K562 (cell line): ENCODE results near the gene TAX1BP1. TPM values are rescaled to one million over a fixed set of nuclear protein-coding genes. Genes with fewer than 3 reads are reported as not detected.

Experiments
- ARID1B ChIP-seq: fragments of 450-650 bp; IDR thresholded peaks from 2 replicates; pipeline ENCODE4 v1.6.1; 2016; ENCODE audit warnings: antibody characterized with exemption, mild to moderate bottlenecking, inconsistent platforms
- BHLHE40 ChIP-seq: IDR thresholded peaks from 2 replicates; pipeline ENCODE4 v1.6.1; 2011; ENCODE audit warnings: low read length, improper control_type of control experiment
- CC2D1A ChIP-seq: fragments of 450-650 bp; IDR thresholded peaks from 2 replicates; pipeline ENCODE4 v1.6.1; 2017; ENCODE audit warnings: mild to moderate bottlenecking
- ELF4 ChIP-seq: fragments of 450-650 bp; formaldehyde crosslinking; IDR thresholded peaks from 2 replicates; pipeline ENCODE4 v1.4.0; 2022; ENCODE audit warnings: missing genetic modification characterization
- EP400 ChIP-seq: fragments of 450-650 bp; IDR thresholded peaks from 2 replicates; pipeline ENCODE4 v1.6.1; 2017; ENCODE audit warnings: antibody characterized with exemption, mild to moderate bottlenecking, moderate library complexity
- GTF2A2 ChIP-seq: IDR thresholded peaks from 2 replicates; pipeline ENCODE4 v1.6.1; 2016; ENCODE audit warnings: mild to moderate bottlenecking, missing genetic modification characterization, missing compliant biosample characterization
- HNRNPUL1 ChIP-seq: fragments of 200-400 bp; formaldehyde crosslinking; IDR thresholded peaks from 2 replicates; pipeline ENCODE4 v1.6.1; 2017; ENCODE audit warnings: low read length
- MAFK ChIP-seq: IDR thresholded peaks from 2 replicates; pipeline ENCODE4 v1.6.1; 2011; ENCODE audit warnings: low read length, improper control_type of control experiment
- MAZ ChIP-seq, 2 experiments: fragments of 450-650 bp in 1 of 2; sonication (generic) in 1 of 2; formaldehyde crosslinking; IDR thresholded peaks in 1 of 2; conservative IDR thresholded peaks in 1 of 2; 2 replicates each; pipeline versions ENCODE4 v1.4.0 to v1.5.0; 2020; ENCODE audit warnings: mild to moderate bottlenecking in 1 of 2, missing genetic modification reagents in 1 of 2
- NFE2 ChIP-seq: IDR thresholded peaks from 2 replicates; pipeline ENCODE4 v1.6.1; 2014; ENCODE audit warnings: antibody characterized with exemption, low read depth
- PHF8 ChIP-seq: fragments of 200-600 bp; sonication (generic); IDR thresholded peaks from 2 replicates; pipeline ENCODE4 v1.6.1; 2012; ENCODE audit warnings: mixed run types, mild to moderate bottlenecking, inconsistent platforms, low read length, moderate library complexity, borderline replicate concordance
- PTTG1 ChIP-seq: fragments of 450-650 bp; IDR thresholded peaks from 2 replicates; pipeline ENCODE4 v1.6.1; 2016; ENCODE audit warnings: low read depth, mild to moderate bottlenecking, missing genetic modification characterization, missing compliant biosample characterization
- RCOR1 ChIP-seq, 2 experiments: IDR thresholded peaks; 2 replicates each; pipeline ENCODE4 v1.6.1; 2012; ENCODE audit warnings: low read depth in 2 of 2, low read length in 2 of 2, borderline replicate concordance in 1 of 2, improper control_type of control experiment in 1 of 2
- SMC3 ChIP-seq: conservative IDR thresholded peaks from 2 replicates; pipeline ENCODE4 v1.6.1; 2011; ENCODE audit warnings: low read depth, low read length, improper control_type of control experiment; ENCODE audit not compliant: insufficient read depth
- ZNF224 ChIP-seq: sonication (generic); formaldehyde crosslinking; IDR thresholded peaks from 2 replicates; pipeline ENCODE4 v1.8.0; 2022; ENCODE audit warnings: mild to moderate bottlenecking, missing genetic modification reagents
- ZNF316 ChIP-seq: fragments of 450-650 bp; IDR thresholded peaks from 2 replicates; pipeline ENCODE4 v1.6.1; 2016
- polyA plus RNA-seq, 8 experiments: library from polyadenylated mRNA; depleted of rRNA in 4 of 8; stranded (reverse) in 5 of 8; unstranded in 3 of 8; fragments of >200 nt; fragmentation: Nextera tagmentation in 2 of 8; fragmentation: Illumina TruSeq in 1 of 8; extraction: Ambion mirVana in 2 of 8; extraction: Trizol in 1 of 8; gene quantifications; 2 replicates each; pipeline versions ENCODE4 v1.2.1 to v1.2.3, GENCODE V29; 2011 to 2014; ENCODE audit warnings: inconsistent platforms in 1 of 8, missing spikeins in 1 of 8
- total RNA-seq, 7 experiments: library from RNA; depleted of rRNA in 6 of 7; stranded (reverse); fragments of >200 nt in 6 of 7; fragmentation: Illumina TruSeq in 2 of 7; extraction: Trizol in 2 of 7; gene quantifications; 2 replicates each; pipeline versions ENCODE4 v1.2.1 to v1.2.3, GENCODE V29; 2011 to 2021; ENCODE audit warnings: low replicate concordance in 1 of 7
- TF ChIP-seq, protein P1 (sequence below): fragments of 250-450 bp; sonication (Bioruptor Pico); IDR thresholded peaks from 2 replicates; pipeline ENCODE4 v1.8.0; 2021; ENCODE audit warnings: mild to moderate bottlenecking, moderate library complexity
- TF ChIP-seq, protein P2 (sequence below): IDR thresholded peaks from 2 replicates; pipeline ENCODE4 v1.6.1; 2012; ENCODE audit warnings: low read depth, low read length, improper control_type of control experiment, borderline replicate concordance
- TF ChIP-seq, protein P3 (sequence below): fragments of 250-450 bp; sonication (Bioruptor Pico); IDR thresholded peaks from 2 replicates; pipeline ENCODE4 v1.5.0; 2022; ENCODE audit warnings: mild to moderate bottlenecking
- TF ChIP-seq, protein P4 (sequence below): fragments of 450-650 bp; conservative IDR thresholded peaks from 2 replicates; pipeline ENCODE4 v1.6.1; 2016; ENCODE audit warnings: missing genetic modification characterization, low read depth, mild to moderate bottlenecking, control low read depth, missing compliant biosample characterization

Gene TAX1BP1
- total and polyA plus RNA-seq, 9 of the 15 experiments (the other 6 are each of a cell fraction or from before 2014, with no cell fraction given) = 49.0 to 119 (median 75.9) TPM

DNA sequence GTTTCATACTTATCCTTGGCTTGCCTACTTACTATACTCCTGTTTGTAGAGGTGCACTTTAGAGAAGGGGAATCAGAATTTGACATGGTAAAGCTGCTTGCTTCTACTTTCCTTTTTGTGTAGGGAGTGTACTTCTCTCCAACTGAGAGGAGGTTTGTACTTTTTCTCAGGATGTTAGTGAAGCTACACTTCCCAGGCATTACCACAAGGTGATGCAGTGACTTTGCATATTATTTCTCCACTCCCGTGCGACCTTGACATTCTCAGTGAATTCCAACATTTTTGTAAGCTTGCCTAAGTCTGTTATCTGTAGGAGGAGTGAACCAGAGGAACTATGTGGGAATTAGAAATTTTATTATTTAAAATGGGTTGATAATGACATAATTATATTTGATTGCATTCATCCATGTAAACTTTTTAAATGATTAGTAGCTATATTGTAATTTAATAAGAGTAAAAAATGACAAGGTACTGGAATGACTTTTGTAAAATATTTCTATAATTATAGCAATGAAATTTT lies 5.2 kb downstream of the TAX1BP1 start (continued):
- TF ChIP-seq ARID1B = peak; percentile 37
- TF ChIP-seq SMC3 = 0 out of 2 replicates have a peak, but pooled peaks have one; percentile 38
- peak; percentile 89 for TF ChIP-seq ZNF316
- no peak for TF ChIP-seq GTF2A2 (tag)
- peak; percentile 71 for TF ChIP-seq MAFK
- TF ChIP-seq RCOR1 (IDR thresholded peaks at IDR 0.05; ENCODE audit: borderline replicate concordance in 1 of 2, low read depth in 2 of 2, low read length in 2 of 2) = peak in 1 of 2 experiments; percentile 57; a peak in 1 of 4 replicates
- TF ChIP-seq ELF4 (CRISPR knock-in tag) = no peak
- TF ChIP-seq, protein P1, sequence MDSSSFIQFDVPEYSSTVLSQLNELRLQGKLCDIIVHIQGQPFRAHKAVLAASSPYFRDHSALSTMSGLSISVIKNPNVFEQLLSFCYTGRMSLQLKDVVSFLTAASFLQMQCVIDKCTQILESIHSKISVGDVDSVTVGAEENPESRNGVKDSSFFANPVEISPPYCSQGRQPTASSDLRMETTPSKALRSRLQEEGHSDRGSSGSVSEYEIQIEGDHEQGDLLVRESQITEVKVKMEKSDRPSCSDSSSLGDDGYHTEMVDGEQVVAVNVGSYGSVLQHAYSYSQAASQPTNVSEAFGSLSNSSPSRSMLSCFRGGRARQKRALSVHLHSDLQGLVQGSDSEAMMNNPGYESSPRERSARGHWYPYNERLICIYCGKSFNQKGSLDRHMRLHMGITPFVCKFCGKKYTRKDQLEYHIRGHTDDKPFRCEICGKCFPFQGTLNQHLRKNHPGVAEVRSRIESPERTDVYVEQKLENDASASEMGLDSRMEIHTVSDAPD (CRISPR knock-in tag) = no peak
- peak in 1 of 2 experiments; percentile 37; a peak in 1 of 4 replicates for TF ChIP-seq MAZ (CRISPR knock-in tag; conservative IDR thresholded peaks at IDR 0.05 in 1 of 2, IDR thresholded peaks at IDR 0.05 in 1 of 2)
- TF ChIP-seq EP400 = peak; percentile 24
- no peak for TF ChIP-seq PHF8
- TF ChIP-seq, protein P2, sequence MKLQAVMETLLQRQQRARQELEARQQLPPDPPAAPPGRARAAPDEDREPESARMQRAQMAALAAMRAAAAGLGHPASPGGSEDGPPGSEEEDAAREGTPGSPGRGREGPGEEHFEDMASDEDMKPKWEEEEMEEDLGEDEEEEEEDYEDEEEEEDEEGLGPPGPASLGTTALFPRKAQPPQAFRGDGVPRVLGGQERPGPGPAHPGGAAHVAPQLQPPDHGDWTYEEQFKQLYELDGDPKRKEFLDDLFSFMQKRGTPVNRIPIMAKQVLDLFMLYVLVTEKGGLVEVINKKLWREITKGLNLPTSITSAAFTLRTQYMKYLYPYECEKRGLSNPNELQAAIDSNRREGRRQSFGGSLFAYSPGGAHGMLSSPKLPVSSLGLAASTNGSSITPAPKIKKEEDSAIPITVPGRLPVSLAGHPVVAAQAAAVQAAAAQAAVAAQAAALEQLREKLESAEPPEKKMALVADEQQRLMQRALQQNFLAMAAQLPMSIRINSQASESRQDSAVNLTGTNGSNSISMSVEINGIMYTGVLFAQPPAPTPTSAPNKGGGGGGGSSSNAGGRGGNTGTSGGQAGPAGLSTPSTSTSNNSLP = peak; percentile 78; the same call in 1 of the 2 replicates
- 0 out of 2 replicates have a peak, but pooled peaks have one; percentile 36 for TF ChIP-seq CC2D1A
- TF ChIP-seq BHLHE40 = peak; percentile 83
- TF ChIP-seq, protein P3, sequence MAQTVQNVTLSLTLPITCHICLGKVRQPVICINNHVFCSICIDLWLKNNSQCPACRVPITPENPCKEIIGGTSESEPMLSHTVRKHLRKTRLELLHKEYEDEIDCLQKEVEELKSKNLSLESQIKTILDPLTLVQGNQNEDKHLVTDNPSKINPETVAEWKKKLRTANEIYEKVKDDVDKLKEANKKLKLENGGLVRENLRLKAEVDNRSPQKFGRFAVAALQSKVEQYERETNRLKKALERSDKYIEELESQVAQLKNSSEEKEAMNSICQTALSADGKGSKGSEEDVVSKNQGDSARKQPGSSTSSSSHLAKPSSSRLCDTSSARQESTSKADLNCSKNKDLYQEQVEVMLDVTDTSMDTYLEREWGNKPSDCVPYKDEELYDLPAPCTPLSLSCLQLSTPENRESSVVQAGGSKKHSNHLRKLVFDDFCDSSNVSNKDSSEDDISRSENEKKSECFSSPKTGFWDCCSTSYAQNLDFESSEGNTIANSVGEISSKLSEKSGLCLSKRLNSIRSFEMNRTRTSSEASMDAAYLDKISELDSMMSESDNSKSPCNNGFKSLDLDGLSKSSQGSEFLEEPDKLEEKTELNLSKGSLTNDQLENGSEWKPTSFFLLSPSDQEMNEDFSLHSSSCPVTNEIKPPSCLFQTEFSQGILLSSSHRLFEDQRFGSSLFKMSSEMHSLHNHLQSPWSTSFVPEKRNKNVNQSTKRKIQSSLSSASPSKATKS (CRISPR knock-in tag) = no peak
- no peak for TF ChIP-seq ZNF224 (CRISPR knock-in tag)
- TF ChIP-seq, protein P4, sequence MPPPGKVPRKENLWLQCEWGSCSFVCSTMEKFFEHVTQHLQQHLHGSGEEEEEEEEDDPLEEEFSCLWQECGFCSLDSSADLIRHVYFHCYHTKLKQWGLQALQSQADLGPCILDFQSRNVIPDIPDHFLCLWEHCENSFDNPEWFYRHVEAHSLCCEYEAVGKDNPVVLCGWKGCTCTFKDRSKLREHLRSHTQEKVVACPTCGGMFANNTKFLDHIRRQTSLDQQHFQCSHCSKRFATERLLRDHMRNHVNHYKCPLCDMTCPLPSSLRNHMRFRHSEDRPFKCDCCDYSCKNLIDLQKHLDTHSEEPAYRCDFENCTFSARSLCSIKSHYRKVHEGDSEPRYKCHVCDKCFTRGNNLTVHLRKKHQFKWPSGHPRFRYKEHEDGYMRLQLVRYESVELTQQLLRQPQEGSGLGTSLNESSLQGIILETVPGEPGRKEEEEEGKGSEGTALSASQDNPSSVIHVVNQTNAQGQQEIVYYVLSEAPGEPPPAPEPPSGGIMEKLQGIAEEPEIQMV (tag) = no peak
- no peak for TF ChIP-seq HNRNPUL1
- TF ChIP-seq PTTG1 (tag) = no peak
- TF ChIP-seq NFE2 = peak; percentile 94
